Measurements from ENCODE around the gene NDUFAF4. TPM values are rescaled to one million over a fixed set of nuclear protein-coding genes. Genes with fewer than 3 reads are reported as not detected.

NDUFAF4 gene
- total RNA-seq, 1 experiment from 2014 or later: 69.7 TPM

GRCh38 chr6:96876886-96877545 lies 20.7 kb downstream of the NDUFAF4 start:
- no peaks in the 10 kb centered on the region for H3K36me3 ChIP-seq
- H3K9me3 ChIP-seq (replicated peaks): no peaks in the 10 kb centered on the region
- no peaks in the 10 kb centered on the region for H3K27me3 ChIP-seq

GRCh38 chr6:96872976-96873375 lies 24.7 kb downstream of the NDUFAF4 start:
- DNase-seq: no peak
- H3K27ac ChIP-seq: no peak overlapping the region
- no peaks in the 10 kb centered on the region for H3K36me3 ChIP-seq
- peaks cover 7% of the 10 kb centered on the region for H3K4me1 ChIP-seq
- H3K9me3 ChIP-seq (replicated peaks): no peaks in the 10 kb centered on the region
- no peaks in the 10 kb centered on the region for H3K27me3 ChIP-seq
- no peak overlapping the region for H3K4me3 ChIP-seq

More at GRCh38 chr6:96876886-96877545, 20.7 kb downstream of the NDUFAF4 start:
- H3K4me1 ChIP-seq: peaks cover 13% of the 10 kb centered on the region
- H3K27ac ChIP-seq: no peak overlapping the region; the same call in 1 of the 2 replicates
- no peak overlapping the region for H3K4me3 ChIP-seq
- no peak for DNase-seq

GRCh38 chr6:96865055-96865405 lies 32.7 kb downstream of the NDUFAF4 start:
- Histone ChIP-seq H3K27ac (no peak overlapping the region), H3K4me1 (0 out of 2 replicates have a peak, but pooled peaks cover 3% of the 10 kb centered on the region), H3K9me3 (replicated peaks) (no peaks in the 10 kb centered on the region), H3K4me3 (no peak overlapping the region), H3K27me3 (no peaks in the 10 kb centered on the region), H3K36me3 (no peaks in the 10 kb centered on the region)
- no peak for DNase-seq

GRCh38 chr6:96864216-96865054 lies 33.3 kb downstream of the NDUFAF4 start:
- Histone ChIP-seq H3K9me3 (replicated peaks) (no peaks in the 10 kb centered on the region), H3K36me3 (no peaks in the 10 kb centered on the region), H3K27ac (no peak overlapping the region), H3K4me1 (0 out of 2 replicates have a peak, but pooled peaks cover 3% of the 10 kb centered on the region), H3K4me3 (no peak overlapping the region), H3K27me3 (no peaks in the 10 kb centered on the region)
- DNase-seq: no peak

- no peaks in the 10 kb centered on the region for H3K36me3 ChIP-seq
- H3K27me3 ChIP-seq: no peaks in the 10 kb centered on the region
- H3K27ac ChIP-seq: no peak overlapping the region
- no peak for DNase-seq
- 0 out of 2 replicates have a peak, but pooled peaks cover 3% of the 10 kb centered on the region for H3K4me1 ChIP-seq
- H3K9me3 ChIP-seq (replicated peaks): no peaks in the 10 kb centered on the region
- H3K4me3 ChIP-seq: no peak overlapping the region
Measured at GRCh38 chr6:96862560-96862959, 35.1 kb downstream of the NDUFAF4 start.

- H3K27me3 ChIP-seq: no peaks in the 10 kb centered on the region
- no peaks in the 10 kb centered on the region for H3K9me3 ChIP-seq (replicated peaks)
- no peak for DNase-seq
- no peak overlapping the region for H3K27ac ChIP-seq
- H3K36me3 ChIP-seq: no peaks in the 10 kb centered on the region
- 0 out of 2 replicates have a peak, but pooled peaks cover 3% of the 10 kb centered on the region for H3K4me1 ChIP-seq
- H3K4me3 ChIP-seq: no peak overlapping the region
Measured at GRCh38 chr6:96861588-96861987, 36.1 kb downstream of the NDUFAF4 start.

GRCh38 chr6:96856856-96857255 lies 40.8 kb downstream of the NDUFAF4 start:
- no peaks in the 10 kb centered on the region for H3K27me3 ChIP-seq
- no peak overlapping the region for H3K27ac ChIP-seq
- no peak for DNase-seq
- H3K4me3 ChIP-seq: no peak overlapping the region
- H3K9me3 ChIP-seq (replicated peaks): no peaks in the 10 kb centered on the region
- no peaks in the 10 kb centered on the region for H3K36me3 ChIP-seq
- H3K4me1 ChIP-seq: no peaks in the 10 kb centered on the region; the same call in 1 of the 2 replicates

- no peaks in the 10 kb centered on the region for H3K36me3 ChIP-seq
- DNase-seq: no peak
- no peaks in the 10 kb centered on the region; the same call in 1 of the 2 replicates for H3K4me1 ChIP-seq
- no peak overlapping the region for H3K4me3 ChIP-seq
- no peaks in the 10 kb centered on the region for H3K9me3 ChIP-seq (replicated peaks)
- no peaks in the 10 kb centered on the region for H3K27me3 ChIP-seq
- no peak overlapping the region for H3K27ac ChIP-seq
Measured at GRCh38 chr6:96853083-96853482, 44.6 kb downstream of the NDUFAF4 start.

GRCh38 chr6:96852605-96853004 lies 45.1 kb downstream of the NDUFAF4 start:
- Histone ChIP-seq H3K4me3 (no peak overlapping the region), H3K27ac (no peak overlapping the region), H3K4me1 (no peaks in the 10 kb centered on the region; the same call in 1 of the 2 replicates), H3K27me3 (no peaks in the 10 kb centered on the region), H3K9me3 (replicated peaks) (no peaks in the 10 kb centered on the region), H3K36me3 (no peaks in the 10 kb centered on the region)
- DNase-seq: no peak

GRCh38 chr6:96851858-96852257 lies 45.8 kb downstream of the NDUFAF4 start:
- Histone ChIP-seq H3K4me3 (no peak overlapping the region), H3K27me3 (no peaks in the 10 kb centered on the region), H3K9me3 (replicated peaks) (no peaks in the 10 kb centered on the region), H3K36me3 (no peaks in the 10 kb centered on the region), H3K4me1 (no peaks in the 10 kb centered on the region; the same call in 1 of the 2 replicates), H3K27ac (no peak overlapping the region)
- DNase-seq: no peak

GRCh38 chr6:96849615-96850014 lies 48.1 kb downstream of the NDUFAF4 start:
- DNase-seq: no peak
- Histone ChIP-seq H3K4me3 (no peak overlapping the region), H3K36me3 (no peaks in the 10 kb centered on the region), H3K9me3 (replicated peaks) (no peaks in the 10 kb centered on the region), H3K27ac (no peak overlapping the region), H3K4me1 (no peaks in the 10 kb centered on the region; the same call in 1 of the 2 replicates), H3K27me3 (no peaks in the 10 kb centered on the region)

- Histone ChIP-seq H3K36me3 (no peaks in the 10 kb centered on the region), H3K9me3 (replicated peaks) (no peaks in the 10 kb centered on the region), H3K4me3 (no peak overlapping the region), H3K4me1 (no peaks in the 10 kb centered on the region), H3K27me3 (no peaks in the 10 kb centered on the region), H3K27ac (no peak overlapping the region)
- DNase-seq: no peak
Measured at GRCh38 chr6:96844530-96844929, 53.2 kb downstream of the NDUFAF4 start.

- no peaks in the 10 kb centered on the region for H3K9me3 ChIP-seq (replicated peaks)
- H3K27me3 ChIP-seq: no peaks in the 10 kb centered on the region
- H3K4me3 ChIP-seq: no peak overlapping the region
- H3K27ac ChIP-seq: no peak overlapping the region
- H3K4me1 ChIP-seq: no peaks in the 10 kb centered on the region
- no peaks in the 10 kb centered on the region for H3K36me3 ChIP-seq
- no peak for DNase-seq
Measured at GRCh38 chr6:96841345-96841744, 56.3 kb downstream of the NDUFAF4 start.

Measured in SJCRH30 (cell line).